ENCODE data around the gene BSN. TPM values are rescaled to one million over a fixed set of nuclear protein-coding genes. Genes with fewer than 3 reads are reported as not detected.

BSN gene
- total and polyA plus RNA-seq, 8 donors, result 0.56 to 1.6 (median 0.97) TPM

DNA sequence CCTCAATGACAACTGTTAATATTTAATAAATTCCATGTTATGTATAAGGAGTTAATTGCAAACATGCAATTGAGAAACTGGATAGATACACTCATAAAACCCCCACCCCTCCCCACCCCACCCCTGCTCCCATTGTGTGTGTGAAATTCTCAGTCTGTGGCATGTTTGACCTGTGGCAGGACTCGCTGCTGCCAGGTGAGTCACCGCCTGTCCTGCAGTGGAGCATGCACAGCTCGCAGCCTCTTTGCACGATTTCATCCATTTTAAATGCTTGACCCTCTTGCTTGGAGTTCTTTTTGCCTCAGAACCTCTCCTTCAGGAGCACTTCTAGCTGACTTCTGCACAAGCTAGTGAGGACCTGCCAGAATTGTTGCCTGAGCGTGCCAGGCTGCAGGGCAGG, 114.6 kb downstream of the BSN start:
- Histone ChIP-seq H3K27ac (no peak overlapping the region), H3K9me3 (no peaks in the 10 kb centered on the region), H3K27me3 (no peaks in the 10 kb centered on the region), H3K36me3 (no peaks in the 10 kb centered on the region), H3K4me3 (no peak overlapping the region), H3K4me1 (peaks cover 0 to 15% (median 10%) of the 10 kb centered on the region in 3 donors)
- intact Hi-C loops (cut with DNase I), result loop anchor here in 1 of 3 donors (5.0 kb wide), 1 partner anchor 127 kb away; no protein-coding TSS in a partner anchor
- FAIRE-seq (no peak), ATAC-seq (no peak), DNase-seq (peak in 1 of 6 donors; percentile 60)
- WGBS, 2 donors, result 32 to 37% methylated on average over 5 of the region's 5 CpGs
- TF ChIP-seq, protein P1, sequence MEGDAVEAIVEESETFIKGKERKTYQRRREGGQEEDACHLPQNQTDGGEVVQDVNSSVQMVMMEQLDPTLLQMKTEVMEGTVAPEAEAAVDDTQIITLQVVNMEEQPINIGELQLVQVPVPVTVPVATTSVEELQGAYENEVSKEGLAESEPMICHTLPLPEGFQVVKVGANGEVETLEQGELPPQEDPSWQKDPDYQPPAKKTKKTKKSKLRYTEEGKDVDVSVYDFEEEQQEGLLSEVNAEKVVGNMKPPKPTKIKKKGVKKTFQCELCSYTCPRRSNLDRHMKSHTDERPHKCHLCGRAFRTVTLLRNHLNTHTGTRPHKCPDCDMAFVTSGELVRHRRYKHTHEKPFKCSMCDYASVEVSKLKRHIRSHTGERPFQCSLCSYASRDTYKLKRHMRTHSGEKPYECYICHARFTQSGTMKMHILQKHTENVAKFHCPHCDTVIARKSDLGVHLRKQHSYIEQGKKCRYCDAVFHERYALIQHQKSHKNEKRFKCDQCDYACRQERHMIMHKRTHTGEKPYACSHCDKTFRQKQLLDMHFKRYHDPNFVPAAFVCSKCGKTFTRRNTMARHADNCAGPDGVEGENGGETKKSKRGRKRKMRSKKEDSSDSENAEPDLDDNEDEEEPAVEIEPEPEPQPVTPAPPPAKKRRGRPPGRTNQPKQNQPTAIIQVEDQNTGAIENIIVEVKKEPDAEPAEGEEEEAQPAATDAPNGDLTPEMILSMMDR (IDR thresholded peaks at IDR 0.05), result no peak

DNA sequence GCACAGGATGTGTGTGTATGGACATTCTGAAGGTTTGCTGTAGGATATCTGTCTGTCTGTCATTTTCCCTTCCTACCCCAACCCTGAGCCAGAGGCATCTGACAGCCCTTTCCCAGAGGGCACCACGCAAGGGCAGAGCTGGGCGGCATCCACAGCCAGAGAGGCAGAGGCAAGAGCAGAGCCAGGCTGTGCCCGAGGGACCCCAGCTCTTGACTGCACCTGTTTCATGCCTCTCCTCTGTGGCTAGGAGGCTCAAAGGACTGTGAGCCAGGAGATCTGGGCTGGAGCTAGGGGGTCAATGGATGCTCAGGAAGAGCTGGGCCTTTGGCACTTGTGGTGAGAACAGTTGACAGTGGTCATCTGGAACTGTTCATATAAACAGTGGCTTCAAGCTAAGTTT, 115.1 kb downstream of the BSN start:
- H3K9me3 ChIP-seq, result no peaks in the 10 kb centered on the region
- DNase-seq (no peak), FAIRE-seq (no peak), ATAC-seq (no peak)
- 60 to 68% methylated on average over 3 of the region's 3 CpGs for WGBS, 2 donors
- no peaks in the 10 kb centered on the region for H3K36me3 ChIP-seq
- TF ChIP-seq, protein P1 (IDR thresholded peaks at IDR 0.05), result no peak
- H3K27ac ChIP-seq, result no peak overlapping the region
- H3K4me1 ChIP-seq, result peaks cover 0 to 15% (median 10%) of the 10 kb centered on the region in 3 donors
- H3K4me3 ChIP-seq, result no peak overlapping the region
- no peaks in the 10 kb centered on the region for H3K27me3 ChIP-seq
- intact Hi-C loops (cut with DNase I), result loop anchor here in 1 of 3 donors (5.0 kb wide), 1 partner anchor 127 kb away; no protein-coding TSS in a partner anchor

DNA sequence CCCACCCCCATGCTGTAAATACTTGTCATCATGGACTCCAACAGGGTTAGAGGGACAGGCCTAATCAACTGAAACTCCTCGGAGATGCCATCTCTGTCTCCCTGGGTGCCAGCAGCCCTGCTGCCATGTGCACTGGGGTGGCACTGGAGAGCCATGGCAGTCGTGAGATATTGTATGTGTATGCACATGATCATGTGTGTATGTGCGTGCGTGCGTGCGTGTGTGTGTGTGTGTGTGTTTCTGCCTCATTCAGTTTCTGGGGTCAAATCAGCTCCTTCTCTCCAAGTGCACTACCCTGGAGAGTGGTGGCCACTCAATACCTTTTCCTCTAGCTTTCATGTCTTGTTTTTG, 116.6 kb downstream of the BSN start:
- WGBS, 2 donors, result 67% methylated on average over 6 of the region's 6 CpGs
- H3K4me1 ChIP-seq, result peaks cover 6 to 22% (median 10%) of the 10 kb centered on the region in 3 donors
- no peak overlapping the region for H3K27ac ChIP-seq
- ATAC-seq, result no peak
- intact Hi-C loops (cut with DNase I), result loop anchor here in 1 of 3 donors (5.0 kb wide), 1 partner anchor 134 kb away; no protein-coding TSS in a partner anchor
- H3K36me3 ChIP-seq, result no peaks in the 10 kb centered on the region
- H3K9me3 ChIP-seq, result no peaks in the 10 kb centered on the region
- no peak for FAIRE-seq
- no peaks in the 10 kb centered on the region for H3K27me3 ChIP-seq
- no peak for DNase-seq
- H3K4me3 ChIP-seq, result no peak overlapping the region
- TF ChIP-seq, protein P1 (IDR thresholded peaks at IDR 0.05), result no peak

DNA sequence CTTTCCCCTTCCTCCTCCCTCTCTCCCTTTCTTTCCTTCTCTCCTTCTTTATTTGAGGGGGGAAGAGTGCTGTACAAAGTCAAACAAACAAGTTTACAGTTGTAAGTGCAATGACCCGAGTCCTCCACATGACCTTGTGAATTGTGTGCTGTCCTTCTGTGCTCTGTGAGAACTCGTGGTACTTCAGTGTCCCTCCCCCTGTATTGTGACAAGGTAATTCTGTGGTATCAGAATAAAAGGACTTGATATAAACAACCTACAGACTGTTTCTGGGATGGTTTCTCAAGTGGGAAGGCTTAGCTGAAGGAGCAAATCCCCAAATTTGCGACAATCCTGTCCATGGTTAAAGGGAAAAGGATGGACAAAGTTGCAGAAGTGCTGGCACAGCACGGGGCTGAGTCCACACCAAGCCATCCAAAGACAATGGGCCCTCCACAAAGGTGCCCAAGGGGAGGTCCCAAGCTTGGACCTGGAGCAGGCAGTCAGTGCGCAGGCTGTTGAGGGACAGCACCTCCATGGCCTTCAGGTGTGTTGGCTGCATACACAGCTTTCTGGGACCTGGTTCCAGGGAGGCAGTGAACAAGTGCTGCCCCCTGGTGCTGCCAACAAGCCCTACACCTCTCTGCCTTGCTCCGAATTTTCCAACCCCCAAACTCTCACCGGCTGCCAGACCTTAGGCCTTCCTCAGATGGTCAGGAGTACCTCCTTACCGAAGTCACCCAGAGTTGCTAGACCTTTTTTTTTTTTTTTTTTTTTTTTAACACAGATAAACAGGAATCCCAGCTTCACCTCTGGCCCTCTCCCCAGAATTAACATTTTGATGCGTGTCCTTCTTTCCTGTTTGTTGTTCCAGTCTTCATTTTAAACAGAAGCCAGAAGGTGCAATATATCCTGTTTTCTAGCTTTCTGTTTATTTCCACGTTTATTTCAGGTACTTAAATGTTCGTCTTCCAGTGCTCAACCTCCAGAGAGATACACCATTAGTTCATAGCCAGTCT, 117.3 kb downstream of the BSN start:
- no peaks in the 10 kb centered on the region for H3K27me3 ChIP-seq
- no peak overlapping the region for H3K27ac ChIP-seq
- intact Hi-C loops (cut with DNase I), result loop anchor here in 1 of 3 donors (5.0 kb wide), 1 partner anchor 134 kb away; no protein-coding TSS in a partner anchor
- FAIRE-seq, result no peak
- peaks cover 0 to 6% (median 0%) of the 10 kb centered on the region in 3 donors for H3K36me3 ChIP-seq
- peak; percentile 35 to 59 (median 56) for ATAC-seq
- TF ChIP-seq, protein P1 (IDR thresholded peaks at IDR 0.05), result peak; percentile 42 to 72 (median 64)
- WGBS, 2 donors, result 27 to 31% methylated on average over 11 of the region's 11 CpGs
- no peaks in the 10 kb centered on the region for H3K9me3 ChIP-seq
- H3K4me3 ChIP-seq, result no peak overlapping the region
- DNase-seq, result peak in 5 of 6 donors; percentile 74 to 90 (median 83)
- peaks cover 6 to 19% (median 10%) of the 10 kb centered on the region in 3 donors for H3K4me1 ChIP-seq
